GM18507 (cell line): ENCODE measurements around the gene ROR1.

ENCODE experiments used
- DNase-seq: peaks from one replicate; pipeline ENCODE4 v3.0.0; 2011; ENCODE audit warnings: low read depth; ENCODE audit not compliant: insufficient read length; ENCODE audit errors: extremely low spot score
- FAIRE-seq: peaks from 2 replicates; lab custom pipeline; 2011; peaks lifted over from hg19 to GRCh38; lab: Jason Lieb, UNC

ROR1 gene

DNA sequence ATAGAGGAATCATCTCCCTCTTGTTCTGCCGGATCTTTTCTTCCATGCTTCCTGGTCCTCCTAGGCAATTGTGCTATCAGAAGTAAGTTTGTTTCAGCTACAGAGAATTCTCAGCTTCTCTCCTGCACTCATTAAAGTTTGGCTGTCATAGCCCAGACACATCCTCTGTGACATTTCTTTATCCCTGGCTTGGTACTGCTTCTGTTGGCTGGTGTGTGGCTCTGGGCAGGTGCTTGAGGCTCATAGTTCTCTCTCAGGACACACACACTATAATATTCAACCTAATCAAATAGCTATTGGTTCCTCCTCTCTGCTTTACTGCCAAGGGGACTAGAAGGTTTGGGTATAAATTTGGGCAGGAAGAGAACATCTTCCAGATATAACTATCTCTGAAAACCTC lies 172.1 kb downstream of the ROR1 start:
- DNase-seq (no peak), FAIRE-seq (no peak)

DNA sequence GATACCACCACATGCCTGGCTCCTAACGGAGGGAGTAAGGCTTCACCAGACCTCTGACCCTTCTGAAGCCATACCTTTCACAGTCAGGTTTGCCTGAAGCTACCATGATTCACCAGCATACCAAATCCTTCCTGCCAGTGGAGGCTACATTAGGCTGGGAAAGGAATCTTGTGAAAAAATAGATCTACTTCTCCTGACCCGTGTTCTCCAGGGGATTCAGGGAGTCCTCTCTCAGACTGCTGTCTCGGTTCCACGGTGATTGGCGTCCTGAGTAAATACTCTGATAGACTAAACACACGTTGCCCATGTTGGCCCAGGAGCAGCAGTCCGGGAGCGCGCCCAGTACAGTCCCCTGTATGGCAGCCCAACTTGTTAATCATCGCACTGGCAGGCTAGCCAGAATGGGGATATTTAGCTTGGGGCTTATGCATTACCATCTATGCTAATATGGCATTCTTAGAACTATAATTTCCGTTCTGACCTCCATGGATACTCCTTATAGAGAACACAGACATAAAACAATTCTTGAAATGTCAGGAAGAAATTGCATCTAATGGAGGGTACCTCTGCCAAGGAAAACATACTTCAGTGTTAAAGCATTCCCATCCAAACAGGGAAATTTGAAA lies 173.2 kb downstream of the ROR1 start:
- DNase-seq (no peak), FAIRE-seq (no peak)

DNA sequence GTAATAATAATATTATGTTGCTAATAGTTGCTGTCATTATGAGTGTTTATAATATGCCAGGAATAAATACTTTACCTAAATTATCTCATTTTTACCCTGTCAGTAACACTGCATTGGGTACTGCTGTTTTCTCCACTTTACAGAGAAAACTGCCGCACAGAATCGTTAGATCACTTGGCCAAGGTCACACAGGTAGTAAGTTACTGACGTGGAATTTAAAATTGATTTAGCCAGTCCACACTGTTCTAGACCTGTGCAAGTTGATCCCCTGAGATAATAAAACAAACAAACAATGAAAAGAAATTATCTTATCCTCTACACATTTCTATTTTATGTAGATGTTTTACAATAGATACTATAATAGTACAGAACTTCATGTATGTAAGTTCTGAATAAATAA lies 174.1 kb downstream of the ROR1 start:
- DNase-seq (no peak), FAIRE-seq (no peak)

DNA sequence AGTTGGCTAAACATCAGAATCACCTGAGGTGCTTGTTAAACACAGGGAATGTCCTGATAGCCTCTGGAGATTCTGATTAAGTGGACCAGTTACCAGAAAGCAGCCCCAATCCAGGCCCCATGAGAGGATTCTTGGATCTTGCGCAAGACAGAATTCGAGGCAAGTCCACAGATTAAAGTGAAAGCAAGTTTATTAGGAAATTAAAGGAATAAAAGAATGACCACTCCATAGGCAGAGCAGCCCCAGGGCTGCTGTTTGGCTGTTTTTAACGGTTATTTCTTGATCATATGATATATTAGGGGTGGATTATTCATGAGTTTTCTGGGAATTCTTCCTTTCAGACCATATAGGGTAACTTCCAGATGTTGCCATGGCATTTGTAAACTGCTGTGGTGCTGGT lies 176.2 kb downstream of the ROR1 start:
- DNase-seq (no peak), FAIRE-seq (no peak)

DNA sequence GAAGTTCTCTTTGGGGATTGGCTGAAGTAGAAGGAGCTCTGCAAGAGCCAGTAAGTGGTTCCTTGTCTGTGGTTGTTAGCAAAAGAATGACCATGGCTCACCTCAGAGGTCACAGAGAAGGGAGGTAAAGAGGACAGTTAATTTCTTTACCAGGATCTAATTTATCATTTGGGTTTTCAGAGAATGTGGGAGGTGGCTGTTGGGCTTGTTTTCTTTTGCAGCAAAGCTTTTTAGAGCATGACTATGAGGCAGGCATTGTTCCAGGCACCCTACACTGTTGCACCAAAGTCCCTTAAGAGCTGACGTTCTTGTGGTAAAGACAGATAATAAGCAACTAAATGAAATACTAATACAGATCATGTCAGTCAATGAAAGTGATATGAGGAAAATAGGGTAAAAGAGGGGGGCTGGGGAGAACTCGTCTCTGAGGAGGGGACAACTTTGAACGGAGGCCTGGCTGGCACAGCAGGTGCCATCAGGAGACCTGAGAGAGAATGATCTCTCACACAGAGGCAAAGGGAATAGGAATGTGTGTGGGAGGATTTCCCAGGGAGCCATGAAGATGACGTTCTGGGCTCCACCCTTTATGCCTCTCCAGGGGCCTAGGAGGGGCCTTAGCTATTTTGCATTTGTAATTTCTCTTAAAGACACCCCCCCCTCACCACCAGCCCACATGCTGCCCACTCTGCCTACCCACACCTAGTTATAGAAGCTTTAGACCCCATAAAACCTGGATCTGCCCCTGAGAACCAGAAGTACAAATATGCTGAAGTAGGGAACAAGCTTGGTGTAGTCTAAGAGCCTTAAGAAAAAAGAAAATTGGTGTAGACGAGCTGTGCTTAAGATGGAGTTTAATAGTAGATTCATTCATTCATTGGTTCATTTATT lies 177.5 kb downstream of the ROR1 start:
- FAIRE-seq (no peak), DNase-seq (no peak)

DNA sequence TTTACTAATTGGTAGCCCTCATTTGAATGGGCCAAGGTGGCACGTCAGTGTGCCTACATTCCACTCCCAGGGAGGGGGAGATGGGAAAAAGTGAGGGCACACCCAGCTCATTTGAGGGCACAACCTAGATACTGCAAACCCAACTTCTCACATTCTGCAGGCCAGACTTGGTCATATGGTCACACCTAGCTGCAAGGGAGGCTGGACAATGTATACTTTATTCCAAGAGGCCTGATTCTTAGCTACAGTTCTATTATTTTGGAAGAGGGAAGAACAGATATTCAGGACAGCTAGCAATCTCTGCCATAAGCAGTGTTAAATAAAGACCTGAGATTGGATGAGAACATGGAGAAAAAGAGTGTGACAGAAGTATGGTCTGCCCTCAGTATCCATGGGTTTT lies 180.4 kb downstream of the ROR1 start:
- FAIRE-seq = no peak

DNA sequence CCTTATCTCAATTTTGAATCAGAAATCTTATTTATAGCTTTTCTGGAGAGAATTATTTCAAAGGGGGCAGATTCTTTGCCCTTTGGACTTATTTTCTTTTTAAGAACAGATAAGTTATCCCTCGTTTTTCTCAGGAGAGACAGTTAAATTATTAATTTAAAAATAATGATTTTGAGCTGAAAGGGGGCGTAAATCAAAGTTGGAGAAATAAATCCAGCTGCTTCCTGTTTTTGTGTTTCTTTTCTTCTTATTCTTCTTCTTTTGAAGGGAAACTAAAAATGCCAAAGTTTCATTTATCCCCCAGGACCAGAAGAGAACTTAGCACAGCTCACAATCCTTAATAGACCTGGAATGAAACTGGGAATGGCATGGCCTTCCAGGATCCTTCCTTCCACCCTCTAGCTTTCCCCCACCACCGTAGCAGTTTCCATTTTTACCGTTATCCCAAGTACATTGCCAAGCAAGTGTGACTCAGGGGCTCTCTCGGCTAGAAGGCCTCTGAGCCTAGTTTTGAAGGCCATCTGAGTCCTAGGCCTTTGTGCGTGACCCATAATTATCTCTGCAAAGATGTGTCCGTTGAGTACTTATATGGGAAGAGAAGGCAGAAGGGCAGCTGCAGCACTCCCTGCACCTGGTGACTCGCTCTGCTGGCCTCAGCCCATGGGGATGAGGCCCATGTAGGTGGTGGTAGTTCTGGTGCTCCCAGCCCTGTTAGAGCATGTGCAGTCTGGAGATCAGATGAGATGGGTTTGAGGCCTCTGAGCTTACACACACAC lies 181.7 kb downstream of the ROR1 start:
- FAIRE-seq = no peak
- no peak for DNase-seq

More for the DNA sequence above, 180.4 kb downstream of the ROR1 start:
- DNase-seq = no peak

DNA sequence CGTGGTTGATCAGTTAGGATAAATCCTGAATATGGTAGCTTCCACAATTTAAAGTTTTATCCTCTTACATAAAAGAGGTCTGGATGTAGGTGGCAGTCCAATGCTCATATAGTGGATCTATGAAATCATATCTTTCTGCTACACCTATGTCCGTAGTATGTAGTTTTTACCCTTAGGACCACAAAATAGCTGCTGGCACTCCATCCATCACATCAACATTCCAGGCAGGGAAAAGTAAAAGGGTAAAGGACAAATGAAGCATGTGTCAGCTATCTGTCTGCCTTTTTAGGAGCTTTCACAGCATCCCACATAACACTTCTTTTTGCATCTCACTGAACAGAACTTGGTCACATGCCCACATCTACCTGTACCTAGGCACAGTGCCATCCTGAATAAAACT lies 184.7 kb downstream of the ROR1 start:
- no peak for FAIRE-seq
- no peak for DNase-seq

DNA sequence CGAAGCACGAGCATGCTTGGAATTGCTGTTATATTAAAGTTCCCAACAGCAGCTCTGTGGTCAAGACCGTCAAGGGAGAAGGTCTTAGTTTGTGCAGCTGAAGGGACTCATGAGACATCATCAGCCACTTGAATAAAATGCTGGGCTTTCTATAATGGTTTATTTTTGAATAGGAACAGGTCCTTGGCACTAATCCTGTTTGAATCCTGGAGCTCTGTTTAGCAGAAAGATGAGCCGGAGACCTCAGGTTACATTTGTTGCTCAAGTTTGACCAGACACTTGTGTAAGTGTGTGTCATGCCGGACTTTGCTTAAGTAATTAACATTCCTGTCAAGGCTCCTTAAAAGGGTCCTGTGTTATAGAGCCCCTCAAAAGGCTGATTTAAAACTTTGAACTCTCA lies 186.5 kb downstream of the ROR1 start:
- DNase-seq = no peak
- FAIRE-seq = no peak

DNA sequence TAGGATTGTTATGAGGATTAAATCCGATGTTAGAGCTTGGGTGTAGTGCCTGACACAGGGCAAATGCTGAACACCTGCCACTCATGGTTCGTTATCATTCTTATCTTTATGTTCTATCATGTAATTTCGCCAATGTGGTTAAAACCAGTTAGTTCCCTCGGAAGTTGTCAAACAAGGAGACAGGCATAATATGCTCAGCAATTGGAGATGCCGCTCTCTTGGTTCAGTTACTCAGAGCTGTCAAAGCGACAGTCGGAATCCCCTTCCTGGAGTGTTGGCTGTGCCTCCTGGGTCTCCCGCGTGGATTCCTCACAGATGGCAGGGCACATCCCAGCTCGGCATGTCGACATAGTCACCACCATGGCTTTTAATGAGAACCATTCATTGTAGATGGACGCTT lies 192.2 kb downstream of the ROR1 start:
- DNase-seq = no peak
- no peak for FAIRE-seq

DNA sequence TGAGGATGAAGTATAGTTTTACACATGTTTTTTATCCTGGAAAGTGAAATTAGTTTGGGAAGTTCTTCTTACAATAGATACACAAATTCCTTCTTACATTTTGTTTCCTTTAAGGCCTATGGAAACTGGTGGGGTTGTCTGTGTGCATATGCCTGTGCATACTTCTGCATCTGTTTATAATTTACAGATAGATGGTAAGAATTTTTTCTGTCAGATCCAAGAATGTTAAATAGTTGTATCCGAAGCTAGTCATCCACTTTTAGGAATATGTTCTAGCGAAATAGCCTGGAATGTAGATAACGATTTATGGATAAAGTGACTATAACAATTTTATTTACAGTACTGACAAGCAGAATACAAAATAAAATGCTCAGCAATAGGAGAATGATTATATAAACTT lies 194.1 kb downstream of the ROR1 start:
- FAIRE-seq (no peak), DNase-seq (no peak)

DNA sequence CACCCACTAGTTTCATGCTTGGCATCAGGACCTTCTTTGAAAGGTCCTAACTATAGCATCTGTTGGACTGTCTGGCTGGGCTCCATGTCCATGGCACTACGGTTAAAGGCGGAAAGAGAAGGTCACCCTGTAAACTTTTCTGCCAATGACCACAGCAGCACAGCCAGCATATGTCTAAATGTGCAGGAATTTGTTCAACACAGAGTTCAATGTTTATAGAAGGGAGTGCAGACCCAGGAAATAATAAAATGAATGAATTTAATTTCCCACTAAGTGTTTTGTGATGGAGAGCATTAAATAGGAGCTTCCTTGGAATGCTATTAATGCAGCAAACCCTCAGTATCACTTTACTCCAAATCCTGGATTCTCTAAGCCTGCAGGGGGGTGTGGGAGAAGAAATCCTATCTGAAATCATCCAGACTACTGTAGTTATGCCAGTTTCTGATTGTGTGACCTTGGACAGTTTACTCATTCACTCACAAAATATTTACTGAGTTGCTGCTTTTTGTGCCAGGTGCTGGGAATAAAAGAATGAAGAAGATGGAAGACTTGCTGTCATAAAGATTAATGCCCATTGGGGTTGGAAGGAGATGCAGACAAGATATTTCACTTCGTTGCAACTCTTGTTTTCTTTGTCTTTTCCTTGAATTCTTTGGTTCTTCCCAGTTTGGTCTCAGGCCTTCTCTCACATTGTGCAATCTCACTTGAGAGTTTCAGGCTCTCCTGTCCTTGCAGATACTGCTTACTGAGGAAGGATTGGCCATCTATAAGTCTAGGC lies 195.0 kb downstream of the ROR1 start:
- FAIRE-seq (no peak), DNase-seq (no peak)

DNA sequence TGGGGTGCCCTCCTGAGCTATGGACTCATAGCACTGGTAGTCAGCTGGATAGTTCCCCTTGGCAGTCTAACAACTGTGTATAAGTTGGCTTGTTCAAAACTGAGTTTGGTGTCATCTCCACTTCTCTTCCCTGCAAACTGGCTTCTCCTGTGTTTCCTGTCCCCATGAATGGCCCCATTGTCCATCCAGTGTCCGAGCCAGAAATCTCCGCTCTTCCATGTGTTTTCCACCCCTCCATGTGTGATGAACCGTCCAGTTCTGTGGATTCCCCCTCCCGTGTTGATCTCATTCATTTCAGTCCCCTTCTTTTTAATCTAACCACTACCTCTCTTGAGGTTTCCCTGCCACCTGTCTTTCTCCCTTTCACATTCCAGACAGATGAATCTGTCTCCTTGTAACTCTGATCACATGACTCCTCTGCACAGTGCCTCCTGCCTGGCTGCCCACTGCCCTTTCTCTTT lies 195.7 kb downstream of the ROR1 start:
- DNase-seq = no peak
- no peak for FAIRE-seq

DNA sequence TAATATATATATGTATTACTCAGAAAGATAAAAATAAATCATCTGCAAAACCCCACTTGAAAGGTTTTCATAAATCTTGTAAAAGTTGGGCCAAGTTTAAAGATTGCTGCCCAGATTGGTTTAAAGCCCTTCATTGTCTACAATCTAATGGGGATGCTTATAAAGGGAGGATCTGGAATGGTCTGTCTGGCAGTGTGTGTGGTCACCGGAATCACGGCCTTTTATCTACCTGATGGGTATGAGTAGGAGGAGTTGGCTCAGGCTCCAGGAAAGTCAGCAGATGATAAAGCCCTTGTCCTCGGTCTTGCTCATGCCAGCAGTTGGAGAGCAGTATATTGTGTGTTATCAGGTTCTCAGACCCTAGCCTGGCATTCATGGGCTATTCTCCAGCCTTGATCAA lies 197.7 kb downstream of the ROR1 start:
- FAIRE-seq = no peak
- DNase-seq = no peak

DNA sequence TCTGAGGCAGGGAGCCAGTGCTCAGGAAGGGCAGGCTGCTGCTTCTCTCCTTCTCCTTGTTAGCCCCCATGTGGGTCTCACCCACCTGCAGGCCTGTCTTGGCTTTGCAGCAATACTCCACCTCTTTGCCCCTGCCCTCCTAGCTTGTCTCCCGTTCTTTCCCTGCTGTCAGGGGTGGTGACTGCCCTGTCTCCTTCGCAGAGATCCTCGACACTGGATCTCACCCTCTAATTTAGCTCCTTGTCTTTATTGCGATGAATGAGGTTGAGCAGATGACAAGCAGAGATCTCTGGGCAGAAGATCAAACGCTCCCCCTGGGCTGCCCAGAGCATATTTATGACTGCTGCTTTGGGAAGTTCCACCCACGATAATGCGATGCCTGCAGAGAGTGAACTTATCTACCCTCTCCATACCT lies 199.2 kb downstream of the ROR1 start:
- DNase-seq (no peak), FAIRE-seq (no peak)

DNA sequence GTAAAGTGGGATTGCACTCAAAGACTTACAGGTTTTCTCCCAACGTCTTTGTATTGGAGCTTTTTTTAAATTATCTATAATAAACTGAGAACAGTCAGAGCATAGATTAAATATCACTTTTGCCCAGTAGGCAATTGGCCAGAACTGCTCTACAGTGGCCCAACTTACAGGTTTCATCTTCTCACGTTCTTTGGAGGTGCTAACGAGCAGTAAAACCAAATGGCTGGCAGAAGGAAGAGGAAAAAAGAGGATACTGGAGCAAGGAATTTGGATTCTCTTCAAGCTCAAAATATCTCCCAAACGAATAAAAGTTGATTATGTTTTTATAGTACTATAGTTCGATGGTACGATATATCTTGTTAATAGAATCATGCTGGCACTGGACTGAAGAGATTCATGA lies 201.1 kb downstream of the ROR1 start:
- FAIRE-seq = no peak
- DNase-seq = no peak

DNA sequence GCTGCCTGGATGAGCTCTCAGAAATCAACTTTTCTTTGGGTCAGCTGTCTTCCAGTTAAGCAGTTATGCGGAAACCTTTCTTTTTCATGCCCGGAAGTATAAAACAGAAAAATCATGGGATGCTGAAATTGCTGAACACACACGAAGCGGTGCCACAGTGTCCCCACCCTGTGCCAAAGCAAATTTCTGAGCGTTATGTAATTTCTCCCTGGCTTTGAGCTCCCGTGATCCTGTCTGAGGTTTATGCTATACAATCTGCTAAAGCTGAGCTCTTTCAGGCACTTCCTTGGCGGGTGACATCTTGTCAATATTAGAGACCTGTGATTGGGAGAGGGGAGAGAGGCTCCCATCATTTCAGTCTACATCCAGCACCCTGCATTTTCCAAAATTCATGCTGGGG lies 201.7 kb downstream of the ROR1 start:
- no peak for DNase-seq
- no peak for FAIRE-seq

DNA sequence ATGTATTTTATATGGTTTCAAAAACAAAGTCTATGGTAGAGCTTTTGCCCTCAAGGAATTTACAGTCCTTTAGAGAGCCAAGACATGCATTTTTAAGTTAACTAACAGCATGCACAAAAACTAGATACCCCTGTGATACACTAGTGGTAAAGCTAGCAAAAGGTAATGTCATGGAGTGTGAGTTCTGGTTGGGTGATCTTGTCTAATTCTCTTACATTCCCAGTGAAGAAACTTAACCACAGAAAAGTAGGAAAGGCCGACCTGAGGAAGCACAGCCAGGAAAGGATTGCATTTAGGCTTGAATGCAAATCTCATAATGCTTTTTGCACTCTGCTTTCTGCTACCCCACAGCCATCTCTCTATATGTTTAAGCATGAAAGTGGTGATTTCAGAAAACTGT lies 202.2 kb downstream of the ROR1 start:
- no peak for FAIRE-seq
- DNase-seq = no peak

DNA sequence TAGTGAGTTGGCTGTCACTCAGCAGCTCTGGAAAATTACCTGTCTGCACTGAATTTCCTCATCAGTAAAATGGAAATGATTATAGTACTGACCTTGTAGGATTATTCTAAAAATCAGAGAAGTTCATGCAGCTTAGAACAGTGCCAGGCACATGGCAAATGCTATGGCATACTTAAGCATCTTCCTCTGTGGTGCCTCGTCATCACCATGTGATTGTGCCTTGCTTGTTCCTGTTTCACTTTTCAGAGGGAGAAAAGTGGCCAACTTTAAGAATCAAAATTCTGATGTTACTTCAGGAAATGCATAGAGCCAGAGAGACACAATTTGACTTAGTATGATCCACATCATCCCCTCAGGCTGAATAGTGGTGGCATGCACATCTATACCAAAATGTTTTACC lies 203.6 kb downstream of the ROR1 start:
- no peak for FAIRE-seq
- no peak for DNase-seq
